Limb (tissue), 2 donors: ENCODE measurements around the gene PTPRR.

Experiments used
- DNase-seq, 2 donors: peaks; one replicate each; pipeline ENCODE4 v3.0.0-alpha.2; 2016; ENCODE audit errors: extremely low spot score in 2 of 2

PTPRR gene

GRCh38 chr12:70648191-70648590 is 272.3 kb downstream of the PTPRR start:
- DNase-seq = no peak

- no peak for DNase-seq
Measured at GRCh38 chr12:70646850-70647249, 273.7 kb downstream of the PTPRR start.

GRCh38 chr12:70645494-70646317 is 274.8 kb downstream of the PTPRR start:
- peak in 1 of 2 donors; percentile 43 for DNase-seq

GRCh38 chr12:70644861-70645260 is 275.7 kb downstream of the PTPRR start:
- DNase-seq = no peak

GRCh38 chr12:70643939-70644338 is 276.6 kb downstream of the PTPRR start:
- DNase-seq = no peak

- DNase-seq = no peak
Measured at GRCh38 chr12:70641691-70642090, 278.8 kb downstream of the PTPRR start.

GRCh38 chr12:70640901-70641300 is 279.6 kb downstream of the PTPRR start:
- DNase-seq = no peak

- DNase-seq = no peak
Measured at GRCh38 chr12:70639535-70639934, 281.0 kb downstream of the PTPRR start.

GRCh38 chr12:70638639-70639360 is 281.7 kb downstream of the PTPRR start:
- DNase-seq = no peak

- no peak for DNase-seq
Measured at GRCh38 chr12:70637303-70638085, 283.0 kb downstream of the PTPRR start, which contains the start of gene PTPRB. Gene PTPRB, minus strand, starts transcription at chr12:70637429. Its CDS starts 34 bp downstream, at chr12:70637395.

- no peak for DNase-seq
Measured at GRCh38 chr12:70635755-70636154, 284.8 kb downstream of the PTPRR start.

- no peak for DNase-seq
Measured at GRCh38 chr12:70628701-70629480, 291.6 kb downstream of the PTPRR start.

- no peak for DNase-seq
Measured at GRCh38 chr12:70627677-70628076, 292.9 kb downstream of the PTPRR start.

- no peak for DNase-seq
Measured at GRCh38 chr12:70626180-70626579, 294.4 kb downstream of the PTPRR start.

- DNase-seq = no peak
Measured at GRCh38 chr12:70619471-70620152, 300.9 kb downstream of the PTPRR start.

GRCh38 chr12:70618371-70618770 is 302.2 kb downstream of the PTPRR start:
- no peak for DNase-seq

- no peak for DNase-seq
Measured at GRCh38 chr12:70617450-70617849, 303.1 kb downstream of the PTPRR start.

- DNase-seq = no peak
Measured at GRCh38 chr12:70615174-70615866, 305.2 kb downstream of the PTPRR start.

GRCh38 chr12:70609739-70610491 is 310.6 kb downstream of the PTPRR start:
- DNase-seq = peak in 1 of 2 donors; percentile 53
